DMS153 treated with DMSO at 0.1 percent for 48 hours (cell line): ENCODE results near the gene MOB2.

Experiments used
- DNase-seq: peaks from one replicate; lab custom pipeline; 2025; ENCODE audit not compliant: unreplicated experiment; lab: John Stamatoyannopoulos, UW

The MOB2 gene

GRCh38 chr11:1459764-1460395 lies 26.7 kb downstream of the MOB2 start:
- DNase-seq: no peak

GRCh38 chr11:1459219-1459575 lies 27.4 kb downstream of the MOB2 start:
- DNase-seq: no peak

GRCh38 chr11:1458340-1459218 lies 28.0 kb downstream of the MOB2 start:
- no peak for DNase-seq

DNA sequence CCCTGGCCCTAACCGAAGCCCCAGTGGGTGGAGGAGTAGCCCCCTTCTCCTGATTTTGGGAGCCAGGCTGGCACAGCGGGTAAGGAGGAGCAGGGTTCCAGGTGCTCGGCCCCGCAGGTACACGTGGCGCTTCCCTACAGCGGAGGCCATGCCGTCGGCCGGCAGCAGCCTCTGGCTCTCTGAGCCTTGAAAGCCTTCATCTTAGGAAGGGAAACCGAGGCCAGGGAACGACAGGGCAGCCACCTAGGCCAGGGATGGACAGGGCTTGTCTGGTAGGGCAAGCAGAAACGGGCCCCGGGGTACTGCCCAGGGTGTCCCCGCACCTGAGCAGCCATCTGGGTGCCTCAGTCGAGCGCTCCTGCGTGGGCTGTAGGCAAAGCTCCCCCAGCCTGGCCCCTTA lies 28.7 kb downstream of the MOB2 start:
- DNase-seq: no peak

- no peak for DNase-seq
These were observed 29.3 kb downstream of the MOB2 start for GRCh38 chr11:1457326-1457680.

- DNase-seq: no peak
These were observed 29.8 kb downstream of the MOB2 start for GRCh38 chr11:1456596-1457325.

DNA sequence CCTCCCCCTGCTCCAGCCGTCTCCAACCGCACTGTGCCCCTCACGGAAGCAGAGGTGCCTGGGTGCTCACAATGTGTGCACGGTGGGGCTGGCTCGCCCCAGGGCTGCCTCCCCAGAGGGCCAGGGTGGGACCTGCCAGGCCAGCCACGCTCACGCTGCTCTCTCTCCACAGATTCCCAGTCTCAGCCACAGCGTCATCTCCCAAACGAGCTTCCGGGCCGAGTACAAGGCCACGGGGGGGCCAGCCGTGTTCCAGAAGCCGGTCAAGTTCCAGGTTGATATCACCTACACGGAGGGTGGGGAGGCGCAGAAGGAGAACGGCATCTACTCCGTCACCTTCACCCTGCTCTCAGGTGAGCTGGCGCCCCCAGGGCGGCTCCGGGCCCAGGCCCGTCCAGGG lies 30.4 kb downstream of the MOB2 start:
- no peak for DNase-seq

GRCh38 chr11:1455763-1456060 lies 30.9 kb downstream of the MOB2 start:
- DNase-seq: no peak

GRCh38 chr11:1455032-1455762 lies 31.4 kb downstream of the MOB2 start:
- DNase-seq: no peak

- DNase-seq: no peak
These were observed 32.0 kb downstream of the MOB2 start for GRCh38 chr11:1454576-1454975.

- no peak for DNase-seq
These were observed 33.0 kb downstream of the MOB2 start for GRCh38 chr11:1453611-1454034.

- no peak for DNase-seq
These were observed 33.8 kb downstream of the MOB2 start for GRCh38 chr11:1452744-1453143.

GRCh38 chr11:1451781-1452470 lies 34.7 kb downstream of the MOB2 start:
- no peak for DNase-seq

GRCh38 chr11:1450949-1451710 lies 35.4 kb downstream of the MOB2 start:
- no peak for DNase-seq

GRCh38 chr11:1450344-1450875 lies 36.2 kb downstream of the MOB2 start:
- DNase-seq: no peak

- DNase-seq: no peak
These were observed 36.9 kb downstream of the MOB2 start for GRCh38 chr11:1449490-1450243.

- DNase-seq: no peak
These were observed 37.7 kb downstream of the MOB2 start for GRCh38 chr11:1448882-1449281.

- no peak for DNase-seq
These were observed 38.4 kb downstream of the MOB2 start for GRCh38 chr11:1447845-1448825.
